Endothelial cell of umbilical vein (primary cell): ENCODE measurements around the gene EIF5B. TPM values are rescaled to one million over a fixed set of nuclear protein-coding genes. Genes with fewer than 3 reads are reported as not detected.

Source experiments
- BruUV-seq: library from RNA; stranded (reverse); fragments of 400-500 nt; replicated peaks from 2 replicates; lab custom pipeline; 2021; lab: Mats Ljungman, UMichigan
- CTCF ChIA-PET: fragments of 300-600, 350-600 bp; sonication (Branson Sonifier 250); formaldehyde crosslinking; loops from one replicate; lab custom pipeline; 2021; ENCODE audit warnings: antibody characterized with exemption, inconsistent platforms; lab: Charles Lee
- POLR2A ChIA-PET: fragments of 300-600, 350-600 bp; sonication (Branson Sonifier 250); formaldehyde crosslinking; loops from one replicate; lab custom pipeline; 2021; ENCODE audit warnings: antibody characterized with exemption, inconsistent platforms; lab: Charles Lee
- DNase-seq: peaks from one replicate; pipeline ENCODE4 v3.0.0-alpha.2; 2011; ENCODE audit warnings: low read depth, low spot score
- FAIRE-seq: peaks from 2 replicates; lab custom pipeline; 2011; peaks lifted over from hg19 to GRCh38; lab: Jason Lieb, UNC
- H2AFZ ChIP-seq: 2 replicates; pipeline ENCODE4 v1.6.0; 2012; ENCODE audit warnings: low read depth, low read length, control low read depth, inconsistent platforms
- H3K27ac ChIP-seq: 2 replicates; pipeline ENCODE4 v1.5.1; 2011; ENCODE audit warnings: low read depth, mild to moderate bottlenecking, control low read depth, low read length, moderate library complexity; ENCODE audit not compliant: insufficient read depth
- H3K27me3 ChIP-seq, 2 experiments: 2 replicates each; pipeline versions ENCODE4 v1.6.0 to v1.6.1; 2011; ENCODE audit warnings: low read length in 2 of 2, mixed read lengths in 1 of 2; ENCODE audit not compliant: control insufficient read depth in 2 of 2, insufficient read depth in 2 of 2
- H3K36me3 ChIP-seq, 2 experiments: 2 replicates in 1 of 2; 3 replicates in 1 of 2; pipeline ENCODE4 v1.5.1; 2011; ENCODE audit warnings: low read length in 2 of 2, mild to moderate bottlenecking in 1 of 2, moderate library complexity in 1 of 2; ENCODE audit not compliant: control insufficient read depth in 2 of 2, insufficient read depth in 2 of 2; ENCODE audit errors: extremely low read depth in 1 of 2
- H3K4me1 ChIP-seq: 3 replicates; pipeline ENCODE4 v1.5.1; 2011; ENCODE audit warnings: mild to moderate bottlenecking, low read length; ENCODE audit not compliant: control insufficient read depth, insufficient read depth; ENCODE audit errors: extremely low read depth
- H3K4me2 ChIP-seq: 2 replicates; pipeline ENCODE4 v1.6.1; 2011; ENCODE audit warnings: low read length, control low read depth, mixed read lengths; ENCODE audit not compliant: insufficient read depth
- H3K4me3 ChIP-seq, 3 experiments: fragments of 200-600 bp in 1 of 3; sonication (generic), shearing (Covaris generic) in 1 of 3; replicated peaks in 1 of 3; 2 replicates each; pipeline ENCODE4 v1.5.1; 2011 to 2016; ENCODE audit warnings: control low read depth in 3 of 3, low read length in 3 of 3, mild to moderate bottlenecking in 2 of 3, inconsistent platforms in 1 of 3, low read depth in 1 of 3, moderate library complexity in 1 of 3; ENCODE audit not compliant: insufficient read depth in 1 of 3
- H3K79me2 ChIP-seq: 2 replicates; pipeline ENCODE4 v1.6.0; 2012; ENCODE audit warnings: low read length, inconsistent platforms; ENCODE audit not compliant: control insufficient read depth, insufficient read depth
- H3K9ac ChIP-seq: replicated peaks from 2 replicates; pipeline ENCODE3; 2011; ENCODE audit warnings: low read length, control low read depth; ENCODE audit not compliant: insufficient read depth; ENCODE audit errors: extremely low read depth
- H3K9me1 ChIP-seq: replicated peaks from 3 replicates; pipeline ENCODE4 v1.6.0; 2011; ENCODE audit warnings: mild to moderate bottlenecking, low read length; ENCODE audit not compliant: control insufficient read depth, insufficient read depth; ENCODE audit errors: extremely low read depth
- H3K9me3 ChIP-seq: replicated peaks from 2 replicates; pipeline ENCODE4 v1.5.1; 2012; ENCODE audit warnings: low read length, inconsistent platforms; ENCODE audit not compliant: control insufficient read depth, insufficient read depth
- H4K20me1 ChIP-seq: replicated peaks from 2 replicates; pipeline ENCODE3; 2011; ENCODE audit warnings: mild to moderate bottlenecking, low read length; ENCODE audit not compliant: control insufficient read depth, insufficient read depth; ENCODE audit errors: extremely low read depth
- EZH2 ChIP-seq: IDR thresholded peaks from 2 replicates; pipeline ENCODE4 v1.6.1; 2012; ENCODE audit warnings: borderline replicate concordance, low read depth, mild to moderate bottlenecking, moderate library complexity, low read length, inconsistent platforms; ENCODE audit not compliant: severe bottlenecking
- FOS ChIP-seq: IDR thresholded peaks from 2 replicates; pipeline ENCODE4 v1.6.1; 2011; ENCODE audit warnings: mild to moderate bottlenecking, low read length, moderate library complexity, borderline replicate concordance; ENCODE audit not compliant: insufficient read depth
- GATA2 ChIP-seq: IDR thresholded peaks from 2 replicates; pipeline ENCODE4 v1.7.0; 2011; ENCODE audit warnings: low read depth, mild to moderate bottlenecking, moderate library complexity, mixed read lengths, low read length; ENCODE audit not compliant: insufficient read length, insufficient read depth
- JUN ChIP-seq: IDR thresholded peaks from 2 replicates; pipeline ENCODE4 v1.6.1; 2011; ENCODE audit warnings: borderline replicate concordance, low read depth; ENCODE audit not compliant: insufficient read length, insufficient read depth
- MYC ChIP-seq: IDR thresholded peaks from one replicate; pipeline ENCODE4 v1.6.1; 2011; ENCODE audit warnings: mild to moderate bottlenecking, low read depth, low read length
- POLR2A ChIP-seq: IDR thresholded peaks from 2 replicates; pipeline ENCODE4 v1.6.1; 2012; ENCODE audit warnings: low read depth, mild to moderate bottlenecking, control low read depth, low read length
- POLR2AphosphoS5 ChIP-seq: IDR thresholded peaks from 2 replicates; pipeline ENCODE4 v1.6.1; 2012; ENCODE audit warnings: low read depth, mild to moderate bottlenecking, control low read depth, low read length, moderate library complexity; ENCODE audit not compliant: insufficient read depth
- dilution Hi-C: fragments of 300-500 bp; cut with MboI; formaldehyde crosslinking; loops from one replicate; pipeline ENCODE4 v1.15.0; 2019; ENCODE audit warnings: low sequenced_read_pairs; ENCODE audit not compliant: extremely low pct_ligation_motif_present
- intact Hi-C: fragments of 100-400 bp; cut with micrococcal nuclease; formaldehyde crosslinking; loops from one replicate; pipeline ENCODE4 v1.10.0; 2022
- polyA plus RNA-seq, 4 experiments: library from polyadenylated mRNA; depleted of rRNA in 3 of 4; stranded (reverse) in 3 of 4; unstranded in 1 of 4; fragments of >200 nt; gene quantifications; 2 replicates each; pipeline versions ENCODE4 v1.2.1 to v1.2.3, GENCODE V29; 2011 to 2012; ENCODE audit warnings: missing spikeins in 1 of 4
- total RNA-seq: library from RNA; stranded (reverse); gene quantifications from 2 replicates; pipeline ENCODE4 v1.2.3, GENCODE V29; 2021
- TF ChIP-seq, protein P1 (sequence below): IDR thresholded peaks from 2 replicates; pipeline ENCODE4 v1.6.1; 2011; ENCODE audit not compliant: insufficient read depth, insufficient read length
- TF ChIP-seq, protein P2 (sequence below), 2 donors: IDR thresholded peaks; 1 replicate in 1 of 2; 2 replicates in 1 of 2; pipeline ENCODE4 v1.5.1; 2011; ENCODE audit warnings: low read length in 2 of 2, mild to moderate bottlenecking in 2 of 2, moderate library complexity in 2 of 2, control low read depth in 1 of 2, inconsistent platforms in 1 of 2, low read depth in 1 of 2; ENCODE audit not compliant: insufficient read depth in 1 of 2; ENCODE audit errors: extremely low read depth in 1 of 2

Gene EIF5B
- total and polyA plus RNA-seq, 2 donors (not counting 3 experiments of a cell fraction or from before 2014, with no cell fraction given) = 10.1 to 54.5 TPM

DNA sequence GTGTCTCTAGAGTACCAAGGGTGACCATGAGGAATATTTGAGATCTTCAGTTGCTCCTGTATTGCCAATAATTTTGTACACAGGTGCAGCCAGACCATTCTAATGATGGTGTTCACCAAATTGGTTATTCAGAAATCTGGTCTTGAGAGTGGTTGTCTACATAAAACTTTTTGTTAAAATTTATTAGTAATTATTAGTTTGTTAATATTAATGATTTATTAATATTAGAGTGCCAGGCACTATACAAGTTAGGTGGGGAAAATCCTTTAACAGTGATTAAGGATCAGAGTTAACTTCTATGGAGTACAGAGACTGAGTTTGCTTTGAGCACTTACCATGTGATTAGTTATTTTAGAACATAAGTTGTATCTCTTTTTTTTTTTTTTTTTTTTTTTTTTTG is 9.0 kb downstream of the EIF5B start:
- Histone ChIP-seq H3K36me3 (no peaks in the 10 kb centered on the region), H3K9me1 (no peaks in the 10 kb centered on the region), H2AFZ (no peak overlapping the region), H3K4me3 (no peak overlapping the region), H3K79me2 (peaks cover 99% of the 10 kb centered on the region), H3K9me3 (no peaks in the 10 kb centered on the region), H3K9ac (no peak overlapping the region), H3K4me2 (no peak overlapping the region), H4K20me1 (peaks cover 5% of the 10 kb centered on the region), H3K27ac (no peak overlapping the region), H3K4me1 (no peaks in the 10 kb centered on the region), H3K27me3 (no peaks in the 10 kb centered on the region)
- dilution Hi-C loops = no loop called here
- ChIA-PET POLR2A (interaction anchor here (0.6 kb wide), 1 partner anchor 166 kb away, joined by 6 read pairs; no protein-coding TSS in a partner anchor), CTCF (interaction anchor here (0.6 kb wide), 2 partner anchors 230 to 755 kb away, joined by 3 to 4 read pairs; no protein-coding TSS in a partner anchor)
- FAIRE-seq (no peak), DNase-seq (no peak)
- intact Hi-C loops = no loop called here
- TF ChIP-seq POLR2AphosphoS5 (no peak), POLR2A (no peak), EZH2 (no peak), MYC (no peak), FOS (no peak), JUN (no peak), GATA2 (no peak)
- TF ChIP-seq, protein P1, sequence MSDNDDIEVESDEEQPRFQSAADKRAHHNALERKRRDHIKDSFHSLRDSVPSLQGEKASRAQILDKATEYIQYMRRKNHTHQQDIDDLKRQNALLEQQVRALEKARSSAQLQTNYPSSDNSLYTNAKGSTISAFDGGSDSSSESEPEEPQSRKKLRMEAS = no peak
- TF ChIP-seq, protein P2, sequence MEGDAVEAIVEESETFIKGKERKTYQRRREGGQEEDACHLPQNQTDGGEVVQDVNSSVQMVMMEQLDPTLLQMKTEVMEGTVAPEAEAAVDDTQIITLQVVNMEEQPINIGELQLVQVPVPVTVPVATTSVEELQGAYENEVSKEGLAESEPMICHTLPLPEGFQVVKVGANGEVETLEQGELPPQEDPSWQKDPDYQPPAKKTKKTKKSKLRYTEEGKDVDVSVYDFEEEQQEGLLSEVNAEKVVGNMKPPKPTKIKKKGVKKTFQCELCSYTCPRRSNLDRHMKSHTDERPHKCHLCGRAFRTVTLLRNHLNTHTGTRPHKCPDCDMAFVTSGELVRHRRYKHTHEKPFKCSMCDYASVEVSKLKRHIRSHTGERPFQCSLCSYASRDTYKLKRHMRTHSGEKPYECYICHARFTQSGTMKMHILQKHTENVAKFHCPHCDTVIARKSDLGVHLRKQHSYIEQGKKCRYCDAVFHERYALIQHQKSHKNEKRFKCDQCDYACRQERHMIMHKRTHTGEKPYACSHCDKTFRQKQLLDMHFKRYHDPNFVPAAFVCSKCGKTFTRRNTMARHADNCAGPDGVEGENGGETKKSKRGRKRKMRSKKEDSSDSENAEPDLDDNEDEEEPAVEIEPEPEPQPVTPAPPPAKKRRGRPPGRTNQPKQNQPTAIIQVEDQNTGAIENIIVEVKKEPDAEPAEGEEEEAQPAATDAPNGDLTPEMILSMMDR (IDR thresholded peaks at IDR 0.05; ENCODE audit: extremely low read depth in 1 of 2, insufficient read depth in 1 of 2, low read depth in 1 of 2, low read length in 2 of 2) = no peak
- no TSS peak for BruUV-seq
